ENCODE results near the gene TSPO.

DNA sequence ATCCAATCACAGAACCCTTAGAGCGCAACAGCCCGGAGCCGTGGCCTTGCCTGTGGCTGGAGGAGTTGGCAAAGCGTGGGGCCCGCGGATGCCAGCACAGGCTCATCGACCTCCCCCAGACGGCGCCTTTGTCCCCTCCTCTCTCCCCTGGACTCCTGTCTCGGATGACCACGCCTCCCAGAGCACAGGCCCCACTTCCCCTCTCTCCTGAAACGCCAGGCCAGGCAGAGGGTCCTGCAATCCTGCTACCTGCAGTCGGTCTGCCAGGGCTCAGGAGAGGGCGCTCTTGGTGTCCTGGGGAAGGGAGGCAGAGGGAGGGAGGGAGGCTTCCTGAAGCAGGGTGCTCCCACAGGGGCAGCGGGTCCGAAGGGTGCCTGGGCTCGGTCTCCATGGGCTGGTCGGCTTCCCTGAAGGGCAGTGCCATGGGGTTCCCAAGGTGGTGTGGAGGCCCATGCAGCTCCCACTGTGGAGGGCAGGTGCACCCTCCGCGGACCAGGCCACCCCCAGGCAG is 52.2 kb downstream of the TSPO start:
- TF ChIP-seq, protein P1, sequence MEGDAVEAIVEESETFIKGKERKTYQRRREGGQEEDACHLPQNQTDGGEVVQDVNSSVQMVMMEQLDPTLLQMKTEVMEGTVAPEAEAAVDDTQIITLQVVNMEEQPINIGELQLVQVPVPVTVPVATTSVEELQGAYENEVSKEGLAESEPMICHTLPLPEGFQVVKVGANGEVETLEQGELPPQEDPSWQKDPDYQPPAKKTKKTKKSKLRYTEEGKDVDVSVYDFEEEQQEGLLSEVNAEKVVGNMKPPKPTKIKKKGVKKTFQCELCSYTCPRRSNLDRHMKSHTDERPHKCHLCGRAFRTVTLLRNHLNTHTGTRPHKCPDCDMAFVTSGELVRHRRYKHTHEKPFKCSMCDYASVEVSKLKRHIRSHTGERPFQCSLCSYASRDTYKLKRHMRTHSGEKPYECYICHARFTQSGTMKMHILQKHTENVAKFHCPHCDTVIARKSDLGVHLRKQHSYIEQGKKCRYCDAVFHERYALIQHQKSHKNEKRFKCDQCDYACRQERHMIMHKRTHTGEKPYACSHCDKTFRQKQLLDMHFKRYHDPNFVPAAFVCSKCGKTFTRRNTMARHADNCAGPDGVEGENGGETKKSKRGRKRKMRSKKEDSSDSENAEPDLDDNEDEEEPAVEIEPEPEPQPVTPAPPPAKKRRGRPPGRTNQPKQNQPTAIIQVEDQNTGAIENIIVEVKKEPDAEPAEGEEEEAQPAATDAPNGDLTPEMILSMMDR (IDR thresholded peaks at IDR 0.05) = no peak
- TF ChIP-seq POLR2A (IDR thresholded peaks at IDR 0.05) = no peak
